ENCODE results near the gene HTRA1.
A peak's percentile ranks its signal among the peaks of the same experiment; 100 is the strongest.

HTRA1 gene

GRCh38 chr10:122521011-122521410 lies 59.7 kb downstream of the HTRA1 start:
- DNase-seq: no peak

- DNase-seq: no peak
Measured at GRCh38 chr10:122524811-122525210, 63.5 kb downstream of the HTRA1 start.

DNA sequence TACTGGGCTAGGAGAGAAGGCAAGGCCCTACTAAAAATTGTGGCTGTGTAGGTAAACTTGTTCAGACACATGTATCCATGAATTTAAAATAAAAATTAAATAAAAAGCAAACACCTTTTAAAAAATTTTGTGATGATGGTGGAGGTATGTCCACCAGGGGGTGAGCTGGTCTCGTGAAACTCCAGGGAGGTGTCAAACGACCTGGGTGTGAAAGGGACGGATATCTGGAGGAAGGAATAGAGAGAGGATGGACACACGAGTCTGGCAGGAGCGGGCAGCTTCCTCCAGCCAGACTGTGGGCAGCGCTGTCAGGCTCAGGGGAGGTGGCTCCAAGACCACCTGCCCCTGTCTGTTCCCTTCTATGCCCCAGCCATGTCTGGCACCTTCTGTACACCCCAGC lies 64.4 kb downstream of the HTRA1 start:
- peak in 1 of 5 donors; percentile 9 for DNase-seq

- DNase-seq: no peak
Measured at GRCh38 chr10:122526892-122527291, 65.5 kb downstream of the HTRA1 start.

GRCh38 chr10:122530177-122530576 lies 68.8 kb downstream of the HTRA1 start:
- no peak for DNase-seq

DNA sequence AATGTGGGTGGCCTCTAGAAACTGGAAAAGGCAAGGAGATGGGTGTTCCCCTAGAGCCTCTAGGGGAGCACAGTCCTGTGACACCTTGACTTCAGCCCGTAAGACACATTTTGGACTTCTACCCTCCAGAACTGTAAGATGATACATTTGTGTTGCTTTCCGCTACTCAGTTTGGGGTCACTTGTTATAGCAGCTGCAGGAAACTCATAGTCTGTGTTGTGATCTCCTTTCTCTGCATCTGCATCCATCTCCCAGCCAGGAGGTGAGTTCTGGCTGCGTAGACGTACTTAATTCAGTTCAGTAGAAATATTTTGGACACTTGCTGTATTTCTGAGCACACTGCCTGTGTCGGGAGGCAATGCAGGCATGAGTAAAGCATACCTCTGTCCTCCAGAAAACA lies 69.9 kb downstream of the HTRA1 start:
- DNase-seq: no peak

DNA sequence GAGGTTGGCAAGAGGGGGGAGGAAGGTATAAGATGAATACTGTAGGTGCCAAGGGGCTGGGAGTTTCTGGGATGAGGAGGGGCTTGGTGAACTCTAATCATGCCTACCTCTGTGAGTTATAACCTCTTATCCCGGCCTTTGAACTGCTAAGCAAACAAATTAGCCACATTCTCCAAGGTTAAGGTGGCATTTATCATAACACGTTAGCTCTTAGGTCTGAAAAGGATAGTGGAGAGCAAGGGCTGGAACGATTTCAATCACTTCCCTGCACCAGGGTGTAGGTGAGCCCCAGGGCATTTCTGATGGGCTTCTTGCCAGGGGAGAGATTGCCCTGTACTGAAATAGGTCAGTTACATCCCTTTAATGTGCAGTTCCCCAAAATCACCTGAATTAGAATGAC lies 70.6 kb downstream of the HTRA1 start:
- no peak for DNase-seq

GRCh38 chr10:122532601-122533296 lies 71.4 kb downstream of the HTRA1 start:
- DNase-seq: no peak

- DNase-seq: peak in 1 of 5 donors; percentile 24
Measured at GRCh38 chr10:122537545-122537944, 76.2 kb downstream of the HTRA1 start.

DNA sequence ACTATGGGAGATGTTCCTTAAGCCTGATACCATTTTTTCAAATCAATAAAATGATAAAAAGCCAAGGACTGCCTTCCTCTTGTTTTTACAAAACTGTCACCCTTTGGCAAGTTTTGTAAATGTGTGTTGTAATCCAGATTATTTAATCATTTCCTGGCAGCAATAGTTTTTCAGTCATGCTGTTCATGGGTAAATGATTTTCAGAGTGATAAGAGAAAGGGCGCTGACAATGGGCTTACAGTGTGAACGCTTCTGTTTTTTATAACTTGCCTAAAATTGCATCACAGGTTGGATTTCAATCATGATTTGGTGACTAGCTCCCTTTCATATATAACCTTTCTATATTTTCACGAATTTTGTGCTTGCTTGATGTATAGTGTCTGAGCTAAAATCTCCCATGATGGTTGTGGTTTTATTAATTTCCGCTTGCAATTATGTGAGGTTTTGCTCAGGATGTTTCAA lies 80.2 kb downstream of the HTRA1 start:
- peak in 1 of 5 donors; percentile 51 for DNase-seq

DNA sequence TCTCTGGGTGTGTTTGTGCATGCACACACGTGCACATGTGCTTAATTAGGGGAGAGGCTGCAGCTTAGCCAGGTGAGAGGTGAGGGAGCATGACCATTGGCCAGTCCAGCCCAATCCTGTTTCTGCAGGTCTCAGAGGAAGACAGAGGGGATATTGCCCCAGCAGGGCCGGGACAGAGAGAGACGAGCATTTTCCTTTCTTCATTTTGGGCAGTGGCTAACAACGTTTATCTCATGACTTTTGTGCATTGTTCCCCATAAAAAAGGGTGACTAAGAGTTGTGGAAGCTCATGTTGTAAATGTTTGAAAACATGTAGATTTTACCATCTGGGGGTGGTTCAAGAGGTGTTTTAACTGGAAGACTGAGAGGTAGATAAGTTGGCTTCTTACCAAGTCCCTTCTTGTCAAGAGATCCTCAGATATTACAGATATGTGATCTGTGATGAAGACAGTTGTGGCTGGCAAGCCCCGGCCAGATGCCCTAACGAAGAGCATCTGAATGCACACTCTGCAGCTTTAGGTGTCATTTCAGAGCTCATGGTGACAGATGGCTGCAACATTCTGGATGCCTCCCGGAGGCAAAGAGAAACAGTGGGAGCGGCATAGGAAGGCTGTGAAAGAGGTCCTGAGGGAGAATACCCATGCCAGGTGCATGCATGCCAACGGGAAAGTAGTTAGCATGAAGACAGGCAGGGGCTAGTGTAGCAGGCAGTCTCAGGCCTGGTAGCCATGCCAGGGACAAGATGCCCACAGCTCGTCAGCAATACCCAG lies 82.5 kb downstream of the HTRA1 start:
- DNase-seq: no peak

GRCh38 chr10:122544493-122544892 lies 83.1 kb downstream of the HTRA1 start:
- no peak for DNase-seq

- no peak for DNase-seq
Measured at GRCh38 chr10:122546242-122546641, 84.9 kb downstream of the HTRA1 start.

DNA sequence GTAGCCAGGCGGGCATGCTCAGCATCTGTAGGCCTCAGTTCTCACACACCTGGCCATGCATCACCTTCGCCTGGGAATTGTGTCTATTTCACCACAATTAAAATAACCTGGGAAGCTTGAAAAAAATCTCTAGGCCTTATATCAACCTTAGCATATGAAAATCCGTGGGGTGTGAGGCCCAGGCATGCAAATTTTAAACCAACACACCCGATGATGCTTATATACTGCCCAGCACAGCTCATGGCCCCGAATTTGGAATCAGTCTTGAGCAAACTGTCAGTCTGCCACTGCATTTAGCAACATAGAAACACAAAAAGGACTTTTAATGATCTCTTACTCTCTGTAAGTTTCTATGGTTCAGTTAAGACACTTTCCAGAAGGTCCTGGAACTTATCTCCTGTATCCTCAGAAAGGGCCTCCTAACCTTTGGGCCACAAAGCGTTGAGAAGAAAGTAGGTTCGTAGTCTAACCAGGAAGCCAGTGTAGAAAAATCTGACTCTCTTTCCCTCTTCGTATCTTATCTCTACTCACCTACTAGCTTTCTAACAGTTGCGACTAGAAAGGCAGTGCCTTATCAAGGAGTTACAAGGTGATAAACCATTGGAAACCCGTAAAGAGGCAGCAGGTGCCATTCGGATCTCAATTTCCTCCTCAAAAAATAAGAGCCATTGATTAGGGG lies 87.2 kb downstream of the HTRA1 start:
- DNase-seq: no peak

GRCh38 chr10:122549636-122550035 lies 88.3 kb downstream of the HTRA1 start:
- DNase-seq: no peak

- no peak for DNase-seq
Measured at GRCh38 chr10:122550427-122550826, 89.1 kb downstream of the HTRA1 start.

GRCh38 chr10:122550983-122551382 lies 89.6 kb downstream of the HTRA1 start:
- no peak for DNase-seq

DNA sequence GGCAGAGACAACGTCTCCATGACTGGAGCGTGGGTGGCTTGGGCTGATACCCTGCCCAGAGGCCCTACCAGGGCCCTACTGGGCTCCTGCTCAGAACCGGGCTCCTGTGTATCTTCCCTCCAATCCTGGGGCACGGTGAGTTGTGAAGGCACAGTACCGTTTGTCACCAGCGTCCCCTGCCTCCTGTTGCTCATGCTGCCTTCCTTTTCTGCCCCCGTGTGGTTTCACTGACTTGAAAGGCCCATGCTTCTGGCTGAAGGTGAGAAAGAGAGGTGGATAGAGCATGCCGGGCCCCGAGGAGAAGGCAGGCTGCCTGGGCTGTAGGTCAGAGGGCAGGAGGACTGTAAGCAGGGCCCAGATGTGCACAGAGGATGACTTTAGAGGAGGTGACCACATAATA lies 90.1 kb downstream of the HTRA1 start:
- peak in 3 of 5 donors; percentile 6 to 30 (median 9) for DNase-seq

DNA sequence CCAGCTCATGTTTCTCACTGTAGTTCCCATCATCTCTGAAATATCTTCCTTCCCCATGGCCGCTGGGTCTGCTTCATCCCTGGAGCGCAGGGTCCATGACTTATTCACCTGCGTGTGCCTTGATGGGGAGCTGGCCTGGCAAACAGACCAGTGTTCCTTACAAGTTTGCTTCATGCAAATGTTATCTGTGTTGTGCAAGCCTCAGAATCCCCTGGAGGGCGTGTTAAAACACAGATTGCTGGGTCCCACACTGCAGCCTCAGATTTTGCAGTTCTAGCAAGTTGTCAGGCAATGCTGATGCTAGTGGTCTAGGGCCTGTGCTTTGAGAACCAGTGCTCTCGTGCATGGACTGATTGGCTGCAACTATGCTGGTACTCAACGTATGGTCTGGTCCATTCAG lies 92.0 kb downstream of the HTRA1 start:
- no peak for DNase-seq

DNA sequence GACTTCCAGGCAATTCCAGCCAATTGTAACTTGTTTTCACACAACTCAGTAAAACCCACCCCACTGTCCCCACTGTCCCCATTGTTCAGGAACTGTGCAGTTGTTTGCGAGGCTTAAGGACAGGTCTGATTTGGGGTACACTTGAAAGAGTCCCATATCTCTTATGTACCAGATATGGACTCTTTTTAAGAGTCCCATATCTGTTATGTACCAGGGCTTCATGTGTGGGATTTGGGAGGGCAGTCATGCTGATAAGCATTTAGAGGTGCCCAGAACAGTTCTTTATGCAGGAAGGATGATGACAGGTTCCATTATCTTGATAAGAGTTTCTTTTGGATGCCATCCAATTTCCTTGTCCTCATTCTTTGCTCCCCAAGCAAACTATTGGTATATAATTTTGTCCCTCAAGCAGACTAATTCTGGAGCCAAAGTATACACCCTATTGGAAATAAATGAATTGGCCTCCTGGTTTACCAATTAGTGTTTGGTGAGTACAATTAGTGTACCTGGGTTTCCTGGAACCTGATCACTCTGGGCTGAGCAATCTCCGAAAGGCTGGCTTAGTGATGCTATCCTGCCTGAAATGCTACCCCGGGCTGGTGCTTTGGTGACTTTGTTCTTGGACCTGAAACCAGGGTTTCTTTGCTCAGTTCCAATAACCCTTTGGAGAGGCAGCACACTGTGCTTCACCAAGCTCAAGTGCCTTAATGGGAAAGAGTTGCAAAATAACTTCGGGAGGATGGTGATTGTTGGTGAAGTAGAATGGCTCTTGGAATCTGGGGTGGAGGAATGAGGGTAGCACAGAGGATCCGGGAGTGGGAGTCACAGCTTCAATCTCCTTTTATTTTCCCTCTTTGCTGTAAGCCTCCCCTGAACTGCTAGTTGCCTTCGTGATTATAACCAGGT lies 93.0 kb downstream of the HTRA1 start:
- no peak for DNase-seq

DNA sequence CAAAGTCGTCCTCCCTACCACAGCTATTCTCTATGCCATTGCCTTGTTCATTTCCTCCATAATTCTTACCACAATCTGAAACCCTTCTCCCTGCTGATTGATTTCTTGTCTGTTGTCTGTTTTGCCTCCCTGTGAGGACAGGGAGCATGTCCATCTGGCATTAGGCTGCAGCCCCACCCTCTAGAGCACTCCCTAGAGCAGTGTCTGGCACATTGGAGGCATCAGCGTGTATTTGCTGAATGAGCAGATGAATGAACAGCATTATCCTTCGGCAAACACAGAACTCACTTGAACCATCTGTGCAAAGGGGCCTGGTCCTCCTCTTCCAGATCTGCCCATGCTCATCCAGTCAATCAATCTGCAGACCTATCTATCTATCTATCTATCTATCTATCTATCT lies 94.1 kb downstream of the HTRA1 start:
- DNase-seq: no peak

GRCh38 chr10:122557516-122557915 lies 96.2 kb downstream of the HTRA1 start:
- no peak for DNase-seq

- DNase-seq: no peak
Measured at GRCh38 chr10:122558452-122558851, 97.1 kb downstream of the HTRA1 start.
